Stimulated activated naive B cell treated with anti-CD40 and anti-IgM and Interleukin-4, amounts not matched to agents 10 μg/mL and 1 μg/mL and 100 μg/mL, for 72 hours (primary cell): ENCODE measurements around the gene PPP4R4.
"Not testable (repeated sequence)": the region's sequence is repeated elsewhere in the genome, so short reads cannot be mapped to it uniquely, and the experiment has no call there.

ENCODE experiments used
- ATAC-seq, 2 donors: fragments of 150-1000 bp; cut with Tn5 transposase; replicated peaks; 2 replicates each; pipeline ENCODE4 v1.10.0; 2021; ENCODE audit warnings: moderate library complexity in 1 of 2
- DNase-seq: peaks from one replicate; pipeline ENCODE4 v3.0.0; 2021
- H3K27ac Mint-ChIP-seq: one replicate; pipeline ENCODE4 v1.8.0; 2022; ENCODE audit warnings: mild to moderate bottlenecking, mixed read lengths
- H3K27me3 Mint-ChIP-seq, 2 donors: one replicate each; pipeline ENCODE4 v1.8.0; 2022; ENCODE audit warnings: mixed read lengths in 2 of 2
- H3K36me3 Mint-ChIP-seq, 2 donors: one replicate each; pipeline ENCODE4 v1.8.0; 2022; ENCODE audit warnings: mixed read lengths in 2 of 2, mild to moderate bottlenecking in 1 of 2
- H3K4me1 Mint-ChIP-seq, 2 donors: one replicate each; pipeline ENCODE4 v1.8.0; 2022; ENCODE audit warnings: mixed read lengths in 2 of 2, mild to moderate bottlenecking in 1 of 2
- H3K4me3 Mint-ChIP-seq, 2 donors: one replicate each; pipeline ENCODE4 v1.8.0; 2022; ENCODE audit warnings: mild to moderate bottlenecking in 2 of 2, mixed read lengths in 2 of 2, moderate library complexity in 1 of 2
- H3K9me3 Mint-ChIP-seq, 2 donors: one replicate each; pipeline ENCODE4 v1.8.0; 2022; ENCODE audit warnings: mixed read lengths in 2 of 2, mild to moderate bottlenecking in 1 of 2

Gene PPP4R4

GRCh38 chr14:94180655-94181271 is 6.6 kb downstream of the PPP4R4 start:
- peaks cover 30 to 32% of the 10 kb centered on the region in 2 donors for H3K27me3 Mint-ChIP-seq
- ATAC-seq, result peak; percentile 87 to 89
- H3K36me3 Mint-ChIP-seq, result no peaks in the 10 kb centered on the region
- no peak for DNase-seq
- H3K9me3 Mint-ChIP-seq, result no peaks in the 10 kb centered on the region
- peak overlapping the region; percentile 25 to 46 for H3K4me3 Mint-ChIP-seq
- peaks cover 4 to 14% of the 10 kb centered on the region in 2 donors for H3K4me1 Mint-ChIP-seq
- no peak overlapping the region for H3K27ac Mint-ChIP-seq

- Mint-ChIP-seq H3K4me3 (no peak overlapping the region), H3K27me3 (peaks cover 24 to 26% of the 10 kb centered on the region in 2 donors), H3K4me1 (peaks cover 4 to 13% of the 10 kb centered on the region in 2 donors), H3K36me3 (no peaks in the 10 kb centered on the region), H3K9me3 (no peaks in the 10 kb centered on the region), H3K27ac (no peak overlapping the region)
- DNase-seq (no peak), ATAC-seq (no peak)
These were observed 7.7 kb downstream of the PPP4R4 start for GRCh38 chr14:94181835-94182234.

- Mint-ChIP-seq H3K27me3 (peaks cover 22 to 60% of the 10 kb centered on the region in 2 donors), H3K4me1 (no peaks in the 10 kb centered on the region), H3K36me3 (no peaks in the 10 kb centered on the region), H3K27ac (no peak overlapping the region), H3K9me3 (peaks cover 5 to 7% of the 10 kb centered on the region in 2 donors), H3K4me3 (no peak overlapping the region)
- no peak for ATAC-seq
- DNase-seq, result no peak
These were observed 18.4 kb downstream of the PPP4R4 start for GRCh38 chr14:94192536-94192935.

GRCh38 chr14:94193776-94194175 is 19.7 kb downstream of the PPP4R4 start:
- H3K27ac Mint-ChIP-seq, result no peak overlapping the region
- peaks cover 19 to 58% of the 10 kb centered on the region in 2 donors for H3K27me3 Mint-ChIP-seq
- H3K9me3 Mint-ChIP-seq, result peaks cover 5 to 7% of the 10 kb centered on the region in 2 donors
- H3K4me1 Mint-ChIP-seq, result no peaks in the 10 kb centered on the region
- no peaks in the 10 kb centered on the region for H3K36me3 Mint-ChIP-seq
- H3K4me3 Mint-ChIP-seq, result no peak overlapping the region
- DNase-seq, result no peak
- no peak for ATAC-seq

- H3K36me3 Mint-ChIP-seq, result peaks cover 0 to 3% of the 10 kb centered on the region in 2 donors
- H3K9me3 Mint-ChIP-seq, result peaks cover 14 to 15% of the 10 kb centered on the region in 2 donors
- ATAC-seq (no peak), DNase-seq (no peak)
- peaks cover 29 to 50% of the 10 kb centered on the region in 2 donors for H3K27me3 Mint-ChIP-seq
- no peak overlapping the region for H3K27ac Mint-ChIP-seq
- no peaks in the 10 kb centered on the region for H3K4me1 Mint-ChIP-seq
- no peak overlapping the region for H3K4me3 Mint-ChIP-seq
These were observed 21.9 kb downstream of the PPP4R4 start for GRCh38 chr14:94196057-94196456.

- DNase-seq (no peak), ATAC-seq (no peak)
- peaks cover 0 to 3% of the 10 kb centered on the region in 2 donors for H3K36me3 Mint-ChIP-seq
- H3K27me3 Mint-ChIP-seq, result peaks cover 39 to 46% of the 10 kb centered on the region in 2 donors
- peaks cover 7 to 10% of the 10 kb centered on the region in 2 donors for H3K9me3 Mint-ChIP-seq
- no peak overlapping the region for H3K27ac Mint-ChIP-seq
- no peaks in the 10 kb centered on the region for H3K4me1 Mint-ChIP-seq
- H3K4me3 Mint-ChIP-seq, result no peak overlapping the region
These were observed 29.5 kb downstream of the PPP4R4 start for GRCh38 chr14:94203473-94204210.

GRCh38 chr14:94213021-94213420 is 38.9 kb downstream of the PPP4R4 start:
- Mint-ChIP-seq H3K27ac (no peak overlapping the region), H3K36me3 (peaks cover 0 to 4% of the 10 kb centered on the region in 2 donors), H3K4me3 (no peak overlapping the region), H3K27me3 (peaks cover 8 to 28% of the 10 kb centered on the region in 2 donors), H3K9me3 (peaks cover 5% of the 10 kb centered on the region in 2 donors), H3K4me1 (no peaks in the 10 kb centered on the region)
- no peak for ATAC-seq
- no peak for DNase-seq

GRCh38 chr14:94213741-94214140 is 39.6 kb downstream of the PPP4R4 start:
- Mint-ChIP-seq H3K4me3 (no peak overlapping the region), H3K27ac (no peak overlapping the region), H3K36me3 (peaks cover 0 to 4% of the 10 kb centered on the region in 2 donors), H3K4me1 (no peaks in the 10 kb centered on the region), H3K9me3 (peaks cover 5% of the 10 kb centered on the region in 2 donors), H3K27me3 (peaks cover 14 to 28% of the 10 kb centered on the region in 2 donors)
- ATAC-seq, result no peak
- no peak for DNase-seq

- no peak for ATAC-seq
- H3K27me3 Mint-ChIP-seq, result peaks cover 7 to 22% of the 10 kb centered on the region in 2 donors
These were observed 43.0 kb downstream of the PPP4R4 start for GRCh38 chr14:94217116-94217515.

GRCh38 chr14:94218198-94218886 is 44.2 kb downstream of the PPP4R4 start:
- H3K27ac Mint-ChIP-seq, result not testable (repeated sequence)

More at GRCh38 chr14:94217116-94217515, 43.0 kb downstream of the PPP4R4 start:
- peaks cover 0 to 4% of the 10 kb centered on the region in 2 donors for H3K36me3 Mint-ChIP-seq
- DNase-seq, result no peak
- H3K27ac Mint-ChIP-seq, result no peak overlapping the region
- H3K4me3 Mint-ChIP-seq, result no peak overlapping the region
- no peaks in the 10 kb centered on the region for H3K4me1 Mint-ChIP-seq
- H3K9me3 Mint-ChIP-seq, result peaks cover 5% of the 10 kb centered on the region in 2 donors

GRCh38 chr14:94224040-94224439 is 49.9 kb downstream of the PPP4R4 start:
- no peak overlapping the region for H3K4me3 Mint-ChIP-seq
- H3K9me3 Mint-ChIP-seq, result peaks cover 1 to 7% of the 10 kb centered on the region in 2 donors
- no peak overlapping the region for H3K27ac Mint-ChIP-seq
- no peaks in the 10 kb centered on the region for H3K36me3 Mint-ChIP-seq
- DNase-seq, result no peak
- peaks cover 2 to 3% of the 10 kb centered on the region in 2 donors for H3K27me3 Mint-ChIP-seq
- peaks cover 18 to 28% of the 10 kb centered on the region in 2 donors for H3K4me1 Mint-ChIP-seq
- no peak for ATAC-seq

More at GRCh38 chr14:94218198-94218886, 44.2 kb downstream of the PPP4R4 start:
- H3K4me3 Mint-ChIP-seq, result peak overlapping the region in 1 of 2 donors; percentile 1
- DNase-seq, H3K36me3 Mint-ChIP-seq, H3K4me1 Mint-ChIP-seq, H3K9me3 Mint-ChIP-seq, ATAC-seq: not testable (repeated sequence)
- H3K27me3 Mint-ChIP-seq, result peaks cover 7 to 19% of the 10 kb centered on the region in 2 donors

GRCh38 chr14:94225460-94226378 is 51.6 kb downstream of the PPP4R4 start:
- H3K9me3 Mint-ChIP-seq, result peaks cover 2 to 10% of the 10 kb centered on the region in 2 donors
- H3K4me3 Mint-ChIP-seq, result no peak overlapping the region
- DNase-seq (no peak), ATAC-seq (no peak)
- no peaks in the 10 kb centered on the region for H3K36me3 Mint-ChIP-seq
- no peak overlapping the region for H3K27ac Mint-ChIP-seq
- H3K4me1 Mint-ChIP-seq, result peaks cover 18 to 28% of the 10 kb centered on the region in 2 donors
- peaks cover 5 to 7% of the 10 kb centered on the region in 2 donors for H3K27me3 Mint-ChIP-seq

- ATAC-seq, result no peak
- H3K9me3 Mint-ChIP-seq, result peaks cover 2 to 10% of the 10 kb centered on the region in 2 donors
- peaks cover 5 to 7% of the 10 kb centered on the region in 2 donors for H3K27me3 Mint-ChIP-seq
- no peaks in the 10 kb centered on the region for H3K36me3 Mint-ChIP-seq
- no peak for DNase-seq
- H3K27ac Mint-ChIP-seq, result no peak overlapping the region
- H3K4me1 Mint-ChIP-seq, result peaks cover 18 to 28% of the 10 kb centered on the region in 2 donors
- no peak overlapping the region for H3K4me3 Mint-ChIP-seq
These were observed 52.9 kb downstream of the PPP4R4 start for GRCh38 chr14:94227029-94227428.
